ENCODE data around the gene TXN2.

GRCh38 chr22:36424901-36425579, 56.4 kb downstream of the TXN2 start:
- TF ChIP-seq CTCF (IDR thresholded peaks at IDR 0.05) (no peak), POLR2A (IDR thresholded peaks at IDR 0.05; ENCODE audit: low read depth) (no peak), POLR2AphosphoS5 (IDR thresholded peaks at IDR 0.05) (no peak), EP300 (IDR thresholded peaks at IDR 0.05) (no peak)

Measured in esophagus muscularis mucosa (tissue), 4 donors.